Subcutaneous abdominal adipose tissue (tissue), 5 donors: ENCODE measurements around the gene VANGL2.

Source experiments
- H3K27ac ChIP-seq: one replicate; pipeline ENCODE4 v1.7.0; 2013; ENCODE audit warnings: low read depth, mild to moderate bottlenecking, inconsistent platforms, low read length, moderate library complexity
- H3K27me3 ChIP-seq, 5 donors: one replicate each; pipeline ENCODE4 v1.7.0; 2013; ENCODE audit warnings: low read length in 5 of 5, inconsistent platforms in 1 of 5; ENCODE audit not compliant: control insufficient read depth in 5 of 5, insufficient read depth in 4 of 5
- H3K36me3 ChIP-seq, 5 donors: one replicate each; pipeline ENCODE4 v1.7.0; 2013; ENCODE audit warnings: low read length in 5 of 5; ENCODE audit not compliant: control insufficient read depth in 5 of 5, insufficient read depth in 5 of 5
- H3K4me1 ChIP-seq, 5 donors: one replicate each; pipeline ENCODE4 v1.7.0; 2013; ENCODE audit warnings: low read length in 5 of 5, mild to moderate bottlenecking in 3 of 5, moderate library complexity in 1 of 5; ENCODE audit not compliant: control insufficient read depth in 5 of 5, insufficient read depth in 5 of 5
- H3K4me3 ChIP-seq, 5 donors: one replicate each; pipeline ENCODE4 v1.7.0; 2013; ENCODE audit warnings: low read length in 5 of 5, low read depth in 1 of 5
- H3K9ac ChIP-seq, 5 donors: one replicate each; pipeline ENCODE4 v1.7.0; 2013; ENCODE audit warnings: low read length in 5 of 5, mild to moderate bottlenecking in 4 of 5, moderate library complexity in 3 of 5
- H3K9me3 ChIP-seq, 5 donors: one replicate each; pipeline ENCODE4 v1.7.0; 2013; ENCODE audit warnings: low read length in 5 of 5; ENCODE audit not compliant: control insufficient read depth in 5 of 5
- donor health status: healthy.
- donor health status: healthy.
- donor health status: healthy.
- donor health status: healthy.
- donor health status: healthy.

The VANGL2 gene

DNA sequence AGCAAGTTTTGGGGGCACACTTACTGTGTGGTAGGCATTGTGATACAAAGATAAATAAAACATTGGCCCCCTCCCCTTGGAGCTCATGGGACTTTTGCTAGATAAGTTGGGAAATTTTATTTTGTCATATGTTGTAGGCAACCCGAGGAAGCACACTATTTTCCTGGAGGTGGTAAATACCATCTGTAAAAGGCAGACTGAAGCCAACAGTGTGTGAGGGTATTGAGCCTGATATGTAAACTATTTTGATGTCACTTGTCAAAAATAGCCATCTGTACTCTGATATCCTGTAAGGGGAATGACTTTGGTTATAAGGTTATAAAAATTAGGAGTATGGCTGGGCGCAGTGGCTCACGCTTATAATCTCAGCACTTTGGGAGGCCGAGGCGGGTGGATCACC, 30.6 kb downstream of the VANGL2 start:
- Histone ChIP-seq H3K27me3 (no peaks in the 10 kb centered on the region), H3K27ac (no peak overlapping the region), H3K9ac (no peak overlapping the region), H3K36me3 (no peaks in the 10 kb centered on the region), H3K4me1 (peaks cover 0 to 6% (median 0%) of the 10 kb centered on the region in 5 donors), H3K4me3 (no peak overlapping the region), H3K9me3 (no peaks in the 10 kb centered on the region)

DNA sequence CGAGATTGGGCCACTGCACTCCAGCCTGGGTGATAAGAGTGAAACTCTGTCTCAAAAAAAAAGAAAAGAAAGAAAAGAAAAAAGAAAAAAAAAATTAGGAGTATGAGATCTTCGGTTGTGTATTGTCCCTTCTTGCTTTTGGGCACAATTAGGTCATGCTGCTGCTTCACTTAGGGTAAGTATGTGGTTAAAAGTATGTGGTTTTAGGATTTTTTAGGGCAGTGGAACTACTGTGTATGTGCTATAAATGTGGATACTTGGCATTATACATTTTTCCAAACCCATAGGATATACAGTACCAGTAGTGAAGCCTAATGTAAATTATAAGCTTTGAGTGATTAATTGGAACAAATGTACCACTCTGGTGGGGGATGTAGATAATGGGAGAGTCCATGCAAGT, 31.2 kb downstream of the VANGL2 start:
- no peaks in the 10 kb centered on the region for H3K27me3 ChIP-seq
- no peak overlapping the region for H3K4me3 ChIP-seq
- no peak overlapping the region for H3K27ac ChIP-seq
- no peak overlapping the region for H3K9ac ChIP-seq
- no peaks in the 10 kb centered on the region for H3K36me3 ChIP-seq
- peaks cover 0 to 6% (median 0%) of the 10 kb centered on the region in 5 donors for H3K4me1 ChIP-seq
- H3K9me3 ChIP-seq = no peaks in the 10 kb centered on the region

DNA sequence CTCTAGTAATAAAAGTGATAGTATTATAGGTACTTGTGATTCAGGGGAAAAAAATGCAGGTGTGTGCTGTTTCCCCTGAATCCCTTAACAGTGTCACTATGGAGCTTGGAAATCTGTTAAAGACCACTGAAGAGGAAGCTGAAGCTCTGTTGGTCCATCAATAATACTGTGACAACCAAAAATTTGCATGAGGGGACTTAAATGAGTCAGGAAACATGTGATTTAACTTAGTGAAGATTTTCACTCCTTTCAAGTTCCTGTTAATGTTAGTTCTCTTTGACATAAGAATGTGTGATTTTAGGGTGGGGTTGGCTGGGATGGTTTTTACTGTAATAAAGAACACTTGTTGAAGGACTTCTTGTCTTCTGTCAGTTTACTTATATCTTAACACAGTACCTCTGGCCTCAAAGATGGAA, 32.0 kb downstream of the VANGL2 start:
- Histone ChIP-seq H3K9me3 (no peaks in the 10 kb centered on the region), H3K27ac (no peak overlapping the region), H3K9ac (no peak overlapping the region)

DNA sequence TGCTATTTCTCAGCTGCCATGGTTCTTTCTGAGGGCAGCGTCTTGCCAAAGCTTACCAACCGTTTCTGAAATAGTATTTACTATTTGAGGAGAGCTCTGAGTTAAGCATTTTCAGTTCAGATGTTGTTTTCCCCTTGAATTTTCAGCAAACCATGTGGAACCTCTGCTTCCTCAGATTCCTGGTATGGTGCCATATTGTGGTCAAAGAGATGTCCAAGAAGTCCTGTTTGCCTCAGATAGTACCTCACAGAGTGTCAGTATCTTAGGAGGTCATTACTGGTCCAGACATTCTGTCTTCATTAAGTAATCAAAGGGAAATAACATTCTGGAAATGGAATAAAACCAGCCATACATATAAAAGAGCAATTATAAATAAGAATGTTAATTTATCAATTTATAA, 36.6 kb downstream of the VANGL2 start:
- Histone ChIP-seq H3K27me3 (no peaks in the 10 kb centered on the region), H3K4me3 (no peak overlapping the region), H3K36me3 (no peaks in the 10 kb centered on the region), H3K9ac (no peak overlapping the region), H3K4me1 (no peaks in the 10 kb centered on the region), H3K9me3 (no peaks in the 10 kb centered on the region), H3K27ac (no peak overlapping the region)

More for the DNA sequence above, 32.0 kb downstream of the VANGL2 start:
- no peak overlapping the region for H3K4me3 ChIP-seq
- no peaks in the 10 kb centered on the region for H3K36me3 ChIP-seq
- H3K27me3 ChIP-seq = no peaks in the 10 kb centered on the region
- peaks cover 0 to 6% (median 0%) of the 10 kb centered on the region in 5 donors for H3K4me1 ChIP-seq

DNA sequence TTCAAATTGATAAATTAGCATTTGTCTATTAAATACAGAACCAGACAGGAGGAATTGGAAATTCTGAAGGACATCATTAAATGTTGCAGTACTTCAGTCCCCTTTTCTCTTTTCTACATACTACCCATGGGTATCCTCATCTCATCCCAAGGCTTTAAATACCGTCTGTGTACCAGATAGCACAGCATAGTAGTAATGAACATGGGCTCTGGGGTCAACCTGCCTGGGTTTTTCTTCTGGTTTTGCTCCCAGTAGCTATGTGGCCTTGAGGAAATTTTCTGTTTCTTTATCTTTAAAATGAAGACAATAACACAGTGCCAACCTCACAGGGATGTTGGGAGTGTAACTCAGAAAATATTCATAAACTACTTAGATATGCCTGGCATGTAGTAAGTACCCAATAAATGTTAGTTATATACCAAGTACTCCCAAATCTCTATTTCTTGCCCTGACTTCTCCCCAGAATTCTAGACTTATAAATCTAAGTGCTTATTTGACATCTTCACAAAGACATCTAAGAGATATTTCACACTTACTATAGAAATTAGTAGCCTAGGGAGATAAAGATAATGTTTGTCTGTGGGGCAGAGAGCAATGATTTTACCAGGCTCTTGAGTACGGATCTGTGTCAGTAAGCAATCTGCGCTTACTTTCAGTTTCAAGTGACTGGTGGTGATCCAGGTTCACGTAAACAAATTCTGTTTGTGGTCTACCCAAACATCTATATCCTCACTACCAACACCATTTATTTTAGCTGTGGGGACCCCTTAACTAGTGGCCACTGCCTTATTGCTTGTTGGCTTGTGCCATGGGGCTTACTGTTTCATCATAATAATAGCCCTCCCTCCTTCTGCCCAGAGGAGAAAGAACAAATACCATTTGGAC, 37.3 kb downstream of the VANGL2 start:
- H3K4me1 ChIP-seq = no peaks in the 10 kb centered on the region
- no peaks in the 10 kb centered on the region for H3K36me3 ChIP-seq
- no peaks in the 10 kb centered on the region for H3K27me3 ChIP-seq
- peak overlapping the region in 3 of 5 donors; percentile 1 to 29 (median 20) for H3K4me3 ChIP-seq
- H3K9me3 ChIP-seq = no peaks in the 10 kb centered on the region
- no peak overlapping the region for H3K27ac ChIP-seq
- no peak overlapping the region for H3K9ac ChIP-seq

DNA sequence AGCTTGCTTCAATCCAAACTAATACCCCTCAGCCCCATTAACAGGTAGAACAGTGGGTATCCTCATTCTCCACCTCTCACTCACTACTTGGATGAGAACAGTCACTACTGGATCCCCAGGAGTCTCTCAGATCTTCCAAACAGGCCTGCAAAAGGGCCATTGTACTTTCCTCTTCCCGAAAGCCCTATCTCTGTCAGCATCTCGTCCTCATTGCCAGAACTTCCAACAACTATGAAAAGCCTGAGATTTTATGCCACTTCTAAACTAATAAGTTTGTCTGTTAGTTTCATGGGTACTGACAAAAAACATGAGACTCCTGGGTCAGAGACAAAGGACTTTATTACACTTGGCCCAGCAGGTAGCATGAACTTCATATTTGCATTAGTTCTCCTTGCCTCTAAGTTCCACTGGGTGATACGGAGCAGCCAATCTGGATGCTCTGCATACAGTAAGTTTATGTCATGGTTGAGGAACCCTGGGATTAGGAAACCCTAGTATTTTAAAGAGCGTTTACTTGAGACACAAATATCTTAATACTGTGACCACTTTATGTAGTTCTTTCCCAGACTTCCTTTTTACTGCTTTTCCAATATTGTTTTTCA, 38.1 kb downstream of the VANGL2 start:
- no peaks in the 10 kb centered on the region for H3K36me3 ChIP-seq
- no peaks in the 10 kb centered on the region for H3K9me3 ChIP-seq
- no peak overlapping the region for H3K27ac ChIP-seq
- H3K4me1 ChIP-seq = no peaks in the 10 kb centered on the region
- peak overlapping the region in 3 of 5 donors; percentile 1 to 29 (median 20) for H3K4me3 ChIP-seq
- H3K27me3 ChIP-seq = no peaks in the 10 kb centered on the region
- H3K9ac ChIP-seq = no peak overlapping the region

DNA sequence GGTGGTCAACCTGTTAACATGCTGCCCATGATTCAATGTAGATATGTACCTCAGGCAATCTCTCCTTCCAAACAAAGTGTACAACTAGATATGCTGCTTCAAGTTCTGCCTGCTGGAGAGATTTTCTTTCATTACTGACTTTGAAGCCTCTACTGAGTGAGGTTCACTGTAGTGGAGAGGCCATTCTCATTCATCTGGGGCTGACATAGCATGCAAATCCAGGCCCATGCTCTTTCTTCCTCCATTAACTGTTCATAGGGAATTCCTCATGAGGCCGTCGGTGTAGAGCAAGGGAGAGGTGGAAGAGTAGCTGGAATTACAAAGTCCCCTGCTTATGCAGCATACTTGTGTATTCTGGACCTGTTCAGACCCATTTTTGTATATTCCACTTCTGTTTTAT, 38.6 kb downstream of the VANGL2 start:
- H3K27ac ChIP-seq = no peak overlapping the region
- no peaks in the 10 kb centered on the region for H3K4me1 ChIP-seq
- no peak overlapping the region for H3K9ac ChIP-seq
- H3K27me3 ChIP-seq = no peaks in the 10 kb centered on the region
- H3K4me3 ChIP-seq = no peak overlapping the region
- H3K9me3 ChIP-seq = no peaks in the 10 kb centered on the region
- H3K36me3 ChIP-seq = no peaks in the 10 kb centered on the region

DNA sequence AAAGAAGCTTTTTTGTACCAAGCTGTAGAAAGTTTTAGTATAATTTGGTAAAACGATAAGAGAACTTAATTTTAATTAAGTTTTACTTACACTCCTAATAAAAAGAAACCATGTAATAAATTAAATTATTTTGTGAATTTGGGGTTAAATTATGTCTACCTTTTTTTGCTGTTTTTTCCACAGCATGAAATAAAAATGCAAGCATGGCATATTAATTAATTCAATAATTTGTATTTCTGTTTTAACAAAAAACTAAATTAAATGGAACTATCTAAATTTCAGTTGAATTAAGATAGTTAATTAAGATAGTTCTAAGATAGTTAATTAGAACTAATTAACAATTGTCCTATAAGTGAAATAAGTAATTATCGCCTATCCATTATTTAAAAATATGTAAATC, 39.4 kb downstream of the VANGL2 start:
- H3K9ac ChIP-seq = no peak overlapping the region
- no peaks in the 10 kb centered on the region for H3K4me1 ChIP-seq
- no peaks in the 10 kb centered on the region for H3K36me3 ChIP-seq
- no peak overlapping the region for H3K27ac ChIP-seq
- no peaks in the 10 kb centered on the region for H3K9me3 ChIP-seq
- no peaks in the 10 kb centered on the region for H3K27me3 ChIP-seq
- no peak overlapping the region for H3K4me3 ChIP-seq

DNA sequence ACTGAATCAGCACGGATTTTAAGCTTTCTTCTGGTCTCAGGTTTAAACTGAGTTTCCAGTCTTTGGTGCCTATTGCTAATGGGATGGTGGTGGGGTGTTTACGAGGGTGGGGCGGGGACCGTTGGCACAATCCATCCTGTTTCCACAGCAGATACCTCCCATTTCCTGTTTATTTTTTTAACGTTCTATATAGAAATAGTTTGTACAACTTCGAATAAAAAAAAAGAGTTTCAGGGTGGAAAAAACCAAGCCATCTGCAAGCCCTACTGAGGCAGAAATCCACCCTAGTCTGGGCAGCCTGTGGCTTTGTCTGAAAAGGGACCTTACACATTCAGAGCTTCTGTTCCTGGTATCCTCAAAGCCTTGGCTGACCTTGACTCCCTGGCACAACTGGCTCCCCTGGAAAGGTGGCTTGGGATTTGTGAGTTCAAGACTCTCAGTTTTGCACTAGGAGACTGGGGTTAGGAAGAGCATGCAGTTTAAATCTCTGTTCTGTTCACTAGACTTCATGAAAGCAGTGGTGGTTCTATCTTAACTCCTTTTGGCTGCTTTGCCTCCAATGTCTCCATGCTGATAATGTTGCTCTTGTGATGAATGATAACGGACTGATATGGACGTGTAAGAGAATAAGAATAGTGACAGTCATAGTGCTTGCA, 46.7 kb downstream of the VANGL2 start:
- H3K27ac ChIP-seq = no peak overlapping the region
- no peak overlapping the region for H3K9ac ChIP-seq
- H3K4me3 ChIP-seq = no peak overlapping the region
- no peaks in the 10 kb centered on the region for H3K9me3 ChIP-seq
- H3K27me3 ChIP-seq = no peaks in the 10 kb centered on the region
- H3K36me3 ChIP-seq = no peaks in the 10 kb centered on the region
- no peaks in the 10 kb centered on the region for H3K4me1 ChIP-seq

DNA sequence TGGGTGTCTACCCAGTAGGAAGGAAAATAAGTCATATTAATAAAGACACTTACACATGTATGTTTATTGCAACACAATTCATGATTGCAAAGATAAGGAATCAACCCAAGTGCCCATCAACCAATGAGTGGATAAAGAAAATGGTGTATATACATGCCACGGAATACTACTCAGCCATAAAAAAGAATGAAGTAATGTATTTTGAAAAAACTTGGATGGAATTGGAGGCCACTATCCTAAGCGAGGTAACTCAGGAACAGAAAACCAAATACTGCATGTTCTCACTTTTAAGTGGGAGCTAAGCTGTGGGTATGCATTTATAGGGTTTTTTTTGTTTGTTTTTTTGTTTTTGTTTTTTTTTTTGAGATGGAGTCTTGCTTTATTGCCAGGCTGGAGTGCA, 49.1 kb downstream of the VANGL2 start:
- H3K9me3 ChIP-seq = no peaks in the 10 kb centered on the region
- H3K4me3 ChIP-seq = no peak overlapping the region
- no peak overlapping the region for H3K9ac ChIP-seq
- H3K36me3 ChIP-seq = no peaks in the 10 kb centered on the region
- no peaks in the 10 kb centered on the region for H3K4me1 ChIP-seq
- no peaks in the 10 kb centered on the region for H3K27me3 ChIP-seq
- no peak overlapping the region for H3K27ac ChIP-seq
